SU-DHL-6 (cell line): ENCODE measurements around the gene MYZAP.

Source experiments
- H2AFZ ChIP-seq: fragments of 200-600 bp; sonication (generic); 2 replicates; pipeline ENCODE4 v1.6.1; 2014; ENCODE audit warnings: low read depth, mild to moderate bottlenecking, moderate library complexity, mixed read lengths, antibody characterized with exemption, low read length; ENCODE audit not compliant: severe bottlenecking
- H3F3A ChIP-seq: fragments of 200-600 bp; shearing (Covaris generic); 2 replicates; pipeline ENCODE4 v1.6.0; 2016; ENCODE audit warnings: antibody characterized with exemption, mild to moderate bottlenecking; ENCODE audit not compliant: insufficient read depth
- H3K27ac ChIP-seq: fragments of 200-600 bp; sonication (generic); 2 replicates; pipeline ENCODE4 v1.5.1; 2016; ENCODE audit warnings: low read depth, mild to moderate bottlenecking, low read length, moderate library complexity, mixed read lengths
- H3K27me3 ChIP-seq: fragments of 200-600 bp; sonication (generic), shearing (Covaris generic); 2 replicates; pipeline ENCODE4 v1.6.0; 2014; ENCODE audit warnings: mild to moderate bottlenecking, low read length
- H3K36me3 ChIP-seq: fragments of 200-600 bp; sonication (generic); 2 replicates; pipeline ENCODE4 v1.6.1; 2014; ENCODE audit warnings: mild to moderate bottlenecking, low read length, mixed read lengths
- H3K4me2 ChIP-seq: fragments of 300-600, 200-600 bp; shearing (Covaris generic), sonication (generic); 2 replicates; pipeline ENCODE4 v1.6.0; 2014; ENCODE audit warnings: low read length, low read depth, mild to moderate bottlenecking; ENCODE audit not compliant: poor library complexity, severe bottlenecking
- H3K4me3 ChIP-seq: fragments of 200-600 bp; sonication (generic); 2 replicates; pipeline ENCODE4 v1.5.1; 2014; ENCODE audit warnings: antibody characterized with exemption, low read length, mild to moderate bottlenecking, mixed read lengths; ENCODE audit not compliant: insufficient read depth, poor library complexity, severe bottlenecking
- H3K79me2 ChIP-seq: fragments of 200-600 bp; sonication (generic); 2 replicates; pipeline ENCODE4 v1.6.1; 2014; ENCODE audit warnings: mild to moderate bottlenecking, low read length, moderate library complexity; ENCODE audit not compliant: insufficient read depth
- H3K9ac ChIP-seq: fragments of 200-600 bp; sonication (generic); 2 replicates; pipeline ENCODE4 v1.7.0; 2014; ENCODE audit warnings: mild to moderate bottlenecking, low read length
- H3K9me2 ChIP-seq: fragments of 200-600 bp; sonication (generic); replicated peaks from 2 replicates; pipeline ENCODE4 v1.6.1; 2014; ENCODE audit warnings: low read length; ENCODE audit not compliant: insufficient read depth
- H3K9me3 ChIP-seq: fragments of 200-600 bp; sonication (generic); 2 replicates; pipeline ENCODE4 v1.6.1; 2014; ENCODE audit warnings: low read length, mixed read lengths; ENCODE audit not compliant: insufficient read depth
- H4K20me1 ChIP-seq: fragments of 200-600 bp; sonication (generic); 2 replicates; pipeline ENCODE4 v1.6.1; 2014; ENCODE audit warnings: low read depth, mild to moderate bottlenecking, antibody characterized with exemption, low read length, moderate library complexity, mixed read lengths
- EZH2phosphoT487 ChIP-seq: fragments of 200-600 bp; sonication (generic), shearing (Covaris generic); conservative IDR thresholded peaks from 2 replicates; pipeline ENCODE4 v1.6.1; 2018; ENCODE audit warnings: mild to moderate bottlenecking, antibody characterized with exemption, low read length, moderate library complexity, mixed read lengths
- TF ChIP-seq, protein P1 (sequence below): fragments of 200-600 bp; sonication (generic); IDR thresholded peaks from one replicate; pipeline ENCODE4 v1.5.1; 2017; ENCODE audit warnings: antibody characterized with exemption, mild to moderate bottlenecking, low read length, moderate library complexity; ENCODE audit not compliant: insufficient read depth, poor library complexity, severe bottlenecking

The MYZAP gene, protein sequence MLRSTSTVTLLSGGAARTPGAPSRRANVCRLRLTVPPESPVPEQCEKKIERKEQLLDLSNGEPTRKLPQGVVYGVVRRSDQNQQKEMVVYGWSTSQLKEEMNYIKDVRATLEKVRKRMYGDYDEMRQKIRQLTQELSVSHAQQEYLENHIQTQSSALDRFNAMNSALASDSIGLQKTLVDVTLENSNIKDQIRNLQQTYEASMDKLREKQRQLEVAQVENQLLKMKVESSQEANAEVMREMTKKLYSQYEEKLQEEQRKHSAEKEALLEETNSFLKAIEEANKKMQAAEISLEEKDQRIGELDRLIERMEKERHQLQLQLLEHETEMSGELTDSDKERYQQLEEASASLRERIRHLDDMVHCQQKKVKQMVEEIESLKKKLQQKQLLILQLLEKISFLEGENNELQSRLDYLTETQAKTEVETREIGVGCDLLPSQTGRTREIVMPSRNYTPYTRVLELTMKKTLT

DNA sequence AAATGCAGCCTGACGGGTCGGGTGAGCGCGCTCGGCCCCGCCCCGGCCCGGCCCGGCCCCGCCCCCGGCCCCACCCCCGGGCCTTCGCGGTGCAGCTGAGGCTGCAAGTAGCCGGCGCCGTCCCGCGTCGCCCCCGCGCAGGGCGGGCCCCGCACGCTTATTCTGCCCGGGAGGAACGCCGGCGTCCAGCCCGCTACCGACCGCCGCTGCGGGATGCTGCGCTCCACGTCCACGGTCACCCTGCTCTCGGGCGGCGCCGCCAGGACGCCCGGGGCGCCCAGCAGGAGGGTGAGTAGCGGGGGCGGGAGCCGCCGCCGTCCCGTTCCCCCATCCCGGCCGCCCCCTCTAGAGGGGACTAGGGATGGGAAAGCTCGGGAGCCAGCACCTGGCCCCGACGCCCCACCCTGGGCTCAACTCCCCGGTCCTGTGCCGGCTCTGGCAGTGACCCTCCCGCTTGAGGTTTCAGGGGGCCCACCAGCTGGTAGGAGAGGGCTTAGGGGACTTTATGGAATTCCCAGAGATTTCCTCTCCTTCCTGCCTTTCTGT lies at the start of gene MYZAP:
Gene MYZAP, plus strand, starts transcription at position 83 of the 546 bp plus-strand sequence. Its CDS starts 131 bp downstream, at position 214.
- Histone ChIP-seq H3K79me2 (no peaks in the 10 kb centered on the region), H3K9me2 (no peaks in the 10 kb centered on the region), H3K9me3 (no peaks in the 10 kb centered on the region), H3K4me2 (no peak within 1 kb of the TSS), H3K4me3 (no peak within 1 kb of the TSS), H4K20me1 (no peaks in the 10 kb centered on the region), H3K27ac (no peak within 1 kb of the TSS), H3K9ac (no peak within 1 kb of the TSS), H2AFZ (no peak within 1 kb of the TSS), H3K27me3 (no peaks in the 10 kb centered on the region), H3F3A (no peaks in the 10 kb centered on the region), H3K36me3 (no peaks in the 10 kb centered on the region)
- TF ChIP-seq EZH2phosphoT487 = no peak
- TF ChIP-seq, protein P1, sequence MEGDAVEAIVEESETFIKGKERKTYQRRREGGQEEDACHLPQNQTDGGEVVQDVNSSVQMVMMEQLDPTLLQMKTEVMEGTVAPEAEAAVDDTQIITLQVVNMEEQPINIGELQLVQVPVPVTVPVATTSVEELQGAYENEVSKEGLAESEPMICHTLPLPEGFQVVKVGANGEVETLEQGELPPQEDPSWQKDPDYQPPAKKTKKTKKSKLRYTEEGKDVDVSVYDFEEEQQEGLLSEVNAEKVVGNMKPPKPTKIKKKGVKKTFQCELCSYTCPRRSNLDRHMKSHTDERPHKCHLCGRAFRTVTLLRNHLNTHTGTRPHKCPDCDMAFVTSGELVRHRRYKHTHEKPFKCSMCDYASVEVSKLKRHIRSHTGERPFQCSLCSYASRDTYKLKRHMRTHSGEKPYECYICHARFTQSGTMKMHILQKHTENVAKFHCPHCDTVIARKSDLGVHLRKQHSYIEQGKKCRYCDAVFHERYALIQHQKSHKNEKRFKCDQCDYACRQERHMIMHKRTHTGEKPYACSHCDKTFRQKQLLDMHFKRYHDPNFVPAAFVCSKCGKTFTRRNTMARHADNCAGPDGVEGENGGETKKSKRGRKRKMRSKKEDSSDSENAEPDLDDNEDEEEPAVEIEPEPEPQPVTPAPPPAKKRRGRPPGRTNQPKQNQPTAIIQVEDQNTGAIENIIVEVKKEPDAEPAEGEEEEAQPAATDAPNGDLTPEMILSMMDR = no peak

DNA sequence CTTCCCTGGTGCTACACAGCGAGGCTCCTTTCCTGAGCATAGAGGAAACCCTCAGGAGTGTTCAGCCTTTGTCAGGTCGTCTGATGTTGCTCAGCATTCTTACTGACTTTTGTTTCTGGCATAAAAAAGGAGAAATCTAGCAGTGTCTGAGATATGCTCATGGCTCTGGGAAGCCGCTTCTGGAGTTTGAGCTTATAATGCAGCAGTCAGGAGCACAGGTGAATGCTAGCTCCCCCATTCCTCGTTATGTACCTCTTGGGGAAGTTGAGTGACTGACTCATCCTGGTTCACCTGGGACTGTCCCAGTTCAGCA lies 49.2 kb upstream of the MYZAP start:
- Histone ChIP-seq H3K4me2 (no peak overlapping the region), H3K27me3 (no peaks in the 10 kb centered on the region), H4K20me1 (no peaks in the 10 kb centered on the region)

DNA sequence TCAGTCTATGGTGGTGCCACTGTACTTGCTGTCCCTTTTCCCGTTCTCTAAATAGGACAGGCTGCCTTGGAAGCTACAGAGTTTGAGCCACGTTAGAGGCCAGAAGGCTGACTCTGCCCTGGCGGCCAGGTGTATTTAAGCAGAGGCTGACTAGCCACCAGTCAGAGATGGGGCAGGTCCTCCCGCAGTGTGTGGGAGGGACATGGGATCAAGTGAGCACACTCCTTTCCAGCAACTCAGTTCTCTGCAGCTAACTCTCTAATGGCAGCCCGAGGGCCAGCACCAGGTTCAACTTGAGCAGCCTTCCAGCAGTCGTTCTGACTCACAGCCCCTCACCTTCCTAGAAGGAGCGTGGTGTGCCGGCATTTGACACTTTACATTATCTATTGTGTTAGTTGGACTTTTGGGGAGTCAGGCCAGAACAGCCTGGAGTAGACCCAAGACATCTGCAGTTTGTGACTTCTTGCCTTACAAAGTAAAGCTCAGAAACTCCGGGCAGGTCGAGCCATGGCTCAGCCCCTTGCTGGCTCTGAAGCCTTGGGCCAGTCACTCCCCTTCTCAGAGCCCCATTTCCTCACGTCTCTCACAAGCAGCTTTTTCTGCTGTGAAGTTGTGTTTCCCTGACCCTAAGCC lies 46.7 kb upstream of the MYZAP start:
- Histone ChIP-seq H2AFZ (no peak overlapping the region), H3K9me3 (no peaks in the 10 kb centered on the region), H3K4me2 (no peak overlapping the region), H3K36me3 (no peaks in the 10 kb centered on the region), H3F3A (no peaks in the 10 kb centered on the region), H3K4me3 (no peak overlapping the region), H3K79me2 (no peaks in the 10 kb centered on the region), H3K9me2 (no peaks in the 10 kb centered on the region), H4K20me1 (no peaks in the 10 kb centered on the region), H3K9ac (no peak overlapping the region), H3K27ac (no peak overlapping the region), H3K27me3 (no peaks in the 10 kb centered on the region)
- TF ChIP-seq, protein P1 = no peak
- no peak for TF ChIP-seq EZH2phosphoT487

More for the DNA sequence above, 49.2 kb upstream of the MYZAP start:
- TF ChIP-seq EZH2phosphoT487 = no peak
- TF ChIP-seq, protein P1 = no peak
- Histone ChIP-seq H3K27ac (no peak overlapping the region), H2AFZ (no peak overlapping the region), H3K9me3 (no peaks in the 10 kb centered on the region), H3K4me3 (no peak overlapping the region), H3K9ac (no peak overlapping the region), H3K79me2 (no peaks in the 10 kb centered on the region), H3K36me3 (no peaks in the 10 kb centered on the region), H3K9me2 (no peaks in the 10 kb centered on the region), H3F3A (no peaks in the 10 kb centered on the region)
